ENCODE results near the gene ZFYVE16. TPM values are rescaled to one million over a fixed set of nuclear protein-coding genes. Genes with fewer than 3 reads are reported as not detected.

The ZFYVE16 gene
- total and polyA plus RNA-seq, 2 of the 4 experiments (the other 2 are of a cell fraction), result 5.3 to 11.1 TPM

DNA sequence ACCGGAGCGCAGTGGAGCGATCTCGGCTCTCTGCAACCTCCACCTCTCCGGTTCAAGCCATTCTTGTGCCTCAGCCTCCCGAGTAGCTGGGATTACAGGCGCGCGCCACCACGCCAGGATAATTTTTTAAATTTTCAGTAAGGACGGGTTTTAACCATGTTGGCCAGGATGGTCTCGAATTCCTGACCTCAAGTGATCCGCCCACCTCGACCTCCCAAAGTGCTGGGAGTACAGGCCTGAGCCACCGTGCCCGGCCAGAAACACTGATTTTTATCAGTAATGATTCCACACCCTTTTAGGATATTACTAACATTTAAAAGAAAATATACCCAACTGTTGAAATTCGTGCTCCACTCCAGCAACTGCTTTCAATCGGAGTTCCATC lies 79.6 kb downstream of the ZFYVE16 start:
- ATAC-seq (ENCODE audit: low read depth) (no peak), DNase-seq (no peak)
- Histone ChIP-seq H2BK120ac (ENCODE audit: low read depth, low read length) (peak overlapping the region; percentile 35; the same call in 1 of the 2 replicates), H4K20me1 (ENCODE audit: insufficient read depth, low read length) (no peaks in the 10 kb centered on the region), H3K18ac (ENCODE audit: low read depth, low read length) (peak overlapping the region; percentile 94), H3K79me1 (ENCODE audit: low read depth in 1 of 2, low read length in 2 of 2) (no peaks in the 10 kb centered on the region), H3K27ac (ENCODE audit: insufficient read depth, low read length) (peak overlapping the region; percentile 74), H3K4me3 (ENCODE audit: insufficient read depth, low read depth, low read length) (peak overlapping the region; percentile 87), H3K36me3 (ENCODE audit: control insufficient read depth, insufficient read depth, low read length) (peaks cover 7% of the 10 kb centered on the region), H3K4me1 (ENCODE audit: control insufficient read depth, insufficient read depth, low read length) (no peaks in the 10 kb centered on the region), H3K56ac (ENCODE audit: extremely low read depth, insufficient read depth, low read length) (peak overlapping the region; percentile 54), H3K9ac (ENCODE audit: low read depth, low read length) (peak overlapping the region; percentile 86), H2BK20ac (ENCODE audit: low read depth, low read length) (no peak overlapping the region; the same call in 1 of the 2 replicates), H3K4ac (ENCODE audit: low read depth, low read length) (peak overlapping the region; percentile 85), H3K27me3 (ENCODE audit: control insufficient read depth, insufficient read depth, low read length) (no peaks in the 10 kb centered on the region), H2AFZ (replicated peaks; ENCODE audit: low read length, poor library complexity) (peak overlapping the region; percentile 95), H2AK5ac (ENCODE audit: low read depth, low read length) (0 out of 2 replicates have a peak overlapping the region, but pooled peaks have one; percentile 23), H3K23ac (ENCODE audit: low read depth, low read length) (peak overlapping the region; percentile 91), H3K14ac (replicated peaks; ENCODE audit: low read depth, low read length) (peak overlapping the region; percentile 89), H2BK15ac (ENCODE audit: low read depth, low read length) (no peak overlapping the region), H2BK5ac (ENCODE audit: low read depth, low read length, poor library complexity, severe bottlenecking) (peak overlapping the region; percentile 56), H3K4me2 (ENCODE audit: low read depth, low read length) (peak overlapping the region; percentile 95), H3K9me1 (ENCODE audit: insufficient read depth, low read length) (no peaks in the 10 kb centered on the region; the same call in 1 of the 2 replicates), H2AK9ac (replicated peaks; ENCODE audit: low read depth, low read length, poor library complexity) (peak overlapping the region; percentile 89), H4K5ac (ENCODE audit: low read depth, low read length) (peak overlapping the region; percentile 97), H3K9me3 (ENCODE audit: control insufficient read depth, insufficient read depth, low read length) (peaks cover 5% of the 10 kb centered on the region), H4K8ac (ENCODE audit: low read depth in 2 of 2, low read length in 2 of 2) (peak overlapping the region; percentile 93 to 96), H4K91ac (ENCODE audit: insufficient read depth, low read depth, low read length) (peak overlapping the region; percentile 88)
- dilution Hi-C loops (cut with HindIII; ENCODE audit: low sequenced_read_pairs, unreplicated experiment), result no loop called here
- no TSS peak for BruUV-seq (replicated peaks)
- in situ Hi-C loops (cut with MboI; ENCODE audit: low sequenced_read_pairs), result no loop called here
- 48% methylated on average over 9 of the region's 18 CpGs; no CpG with 5 or more reads in 1 of the 2 experiments for WGBS, 2 experiments (ENCODE audit: extremely low coverage in 2 of 2, insufficient read length in 1 of 2)
- POLR2A ChIA-PET (ENCODE audit: unreplicated experiment), result no interaction called here
- CTCF ChIA-PET, result interaction anchor here (0.6 kb wide), 1 partner anchor 254 kb away, joined by 4 read pairs; no protein-coding TSS in a partner anchor
- TF ChIP-seq BHLHE40 (IDR thresholded peaks at IDR 0.05; ENCODE audit: low read depth, low read length) (no peak), RCOR1 (IDR thresholded peaks at IDR 0.05; ENCODE audit: insufficient replicate concordance, low read length) (no peak), ELK1 (IDR thresholded peaks at IDR 0.05; ENCODE audit: borderline replicate concordance, low read depth, low read length) (no peak), RAD21 (IDR thresholded peaks at IDR 0.05; ENCODE audit: low read length) (no peak), SMC3 (IDR thresholded peaks at IDR 0.05; ENCODE audit: low read depth, low read length) (no peak)
- TF ChIP-seq, protein P1, sequence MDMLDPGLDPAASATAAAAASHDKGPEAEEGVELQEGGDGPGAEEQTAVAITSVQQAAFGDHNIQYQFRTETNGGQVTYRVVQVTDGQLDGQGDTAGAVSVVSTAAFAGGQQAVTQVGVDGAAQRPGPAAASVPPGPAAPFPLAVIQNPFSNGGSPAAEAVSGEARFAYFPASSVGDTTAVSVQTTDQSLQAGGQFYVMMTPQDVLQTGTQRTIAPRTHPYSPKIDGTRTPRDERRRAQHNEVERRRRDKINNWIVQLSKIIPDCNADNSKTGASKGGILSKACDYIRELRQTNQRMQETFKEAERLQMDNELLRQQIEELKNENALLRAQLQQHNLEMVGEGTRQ (IDR thresholded peaks at IDR 0.05; ENCODE audit: low read depth, low read length), result no peak
- intact Hi-C loops (cut with micrococcal nuclease), result loop anchor here (5.0 kb wide), 1 partner anchor 170 kb away; no protein-coding TSS in a partner anchor
